ENCODE results near the gene SIGLEC11. TPM values are rescaled to one million over a fixed set of nuclear protein-coding genes. Genes with fewer than 3 reads are reported as not detected.

The SIGLEC11 gene
- total RNA-seq, 1 experiment from 2014 or later = not detected

- Histone ChIP-seq H2AFZ (ENCODE audit: low read length) (no peak overlapping the region), H3K4me1 (ENCODE audit: insufficient read depth, low read length) (no peaks in the 10 kb centered on the region), H3K27ac (ENCODE audit: low read length) (no peak overlapping the region), H3K79me2 (ENCODE audit: low read length) (no peaks in the 10 kb centered on the region), H3K27me3 (ENCODE audit: low read length) (no peaks in the 10 kb centered on the region), H3K4me3 (ENCODE audit: low read length) (no peak overlapping the region), H3K9me3 (ENCODE audit: low read length) (no peaks in the 10 kb centered on the region), H3K36me3 (ENCODE audit: low read depth, low read length) (no peaks in the 10 kb centered on the region), H3F3A (ENCODE audit: low read length, unreplicated experiment) (no peaks in the 10 kb centered on the region), H4K20me1 (ENCODE audit: low read length) (no peaks in the 10 kb centered on the region), H3K9ac (ENCODE audit: low read length) (no peak overlapping the region), H3K9me2 (replicated peaks; ENCODE audit: low read length) (no peaks in the 10 kb centered on the region), H3K4me2 (ENCODE audit: low read length) (no peak overlapping the region)
- no peak for TF ChIP-seq EZH2 (IDR thresholded peaks at IDR 0.05; ENCODE audit: low read length, unreplicated experiment)
- ChIA-PET CTCF (no interaction called here), POLR2A (ENCODE audit: unreplicated experiment) (no interaction called here)
- intact Hi-C loops (cut with micrococcal nuclease) = no loop called here
- ATAC-seq (no peak), DNase-seq (no peak)
- no TSS peak for BruUV-seq (replicated peaks)
These were observed 16.1 kb upstream of the SIGLEC11 start for GRCh38 chr19:49977076-49977475.

DNA sequence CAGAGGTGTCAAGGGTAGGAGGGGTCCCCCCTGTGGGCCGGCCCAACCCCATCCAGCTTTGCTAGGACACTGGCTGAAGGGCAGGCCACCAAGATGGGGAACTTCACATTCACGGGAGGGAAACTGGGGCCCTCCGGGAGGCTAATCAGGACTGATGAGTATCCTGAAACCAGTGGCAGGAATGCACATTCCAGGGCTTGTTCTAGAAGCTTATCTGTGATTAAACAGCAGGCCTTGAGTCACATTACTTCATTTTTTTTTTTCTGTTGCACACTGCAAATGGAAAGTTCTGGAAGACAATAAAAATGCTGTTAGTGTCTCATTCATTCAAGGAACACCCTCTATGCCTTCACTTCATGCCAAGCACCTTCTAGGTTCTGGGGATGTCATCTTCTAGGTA, 15.5 kb upstream of the SIGLEC11 start:
- Histone ChIP-seq H4K20me1 (ENCODE audit: low read length) (no peaks in the 10 kb centered on the region), H2AFZ (ENCODE audit: low read length) (no peak overlapping the region), H3K9me3 (ENCODE audit: low read length) (no peaks in the 10 kb centered on the region), H3F3A (ENCODE audit: low read length, unreplicated experiment) (no peaks in the 10 kb centered on the region), H3K9me2 (replicated peaks; ENCODE audit: low read length) (no peaks in the 10 kb centered on the region), H3K79me2 (ENCODE audit: low read length) (no peaks in the 10 kb centered on the region), H3K27ac (ENCODE audit: low read length) (no peak overlapping the region), H3K27me3 (ENCODE audit: low read length) (no peaks in the 10 kb centered on the region), H3K9ac (ENCODE audit: low read length) (no peak overlapping the region), H3K4me2 (ENCODE audit: low read length) (no peak overlapping the region), H3K4me3 (ENCODE audit: low read length) (no peak overlapping the region), H3K4me1 (ENCODE audit: insufficient read depth, low read length) (no peaks in the 10 kb centered on the region), H3K36me3 (ENCODE audit: low read depth, low read length) (no peaks in the 10 kb centered on the region)
- ChIA-PET POLR2A (ENCODE audit: unreplicated experiment) (interaction anchor here (0.6 kb wide), 1 partner anchor 28 kb away, joined by 3 read pairs; no protein-coding TSS in a partner anchor), CTCF (no interaction called here)
- intact Hi-C loops (cut with micrococcal nuclease) = no loop called here
- no peak for ATAC-seq
- no TSS peak for BruUV-seq (replicated peaks)
- TF ChIP-seq EZH2 (IDR thresholded peaks at IDR 0.05; ENCODE audit: low read length, unreplicated experiment) = no peak
- TF ChIP-seq EZH2phosphoT487 (IDR thresholded peaks at IDR 0.05; ENCODE audit: borderline replicate concordance, low read length) = no peak
- no peak for TF ChIP-seq CTCF (conservative IDR thresholded peaks at IDR 0.05; ENCODE audit: low read depth, low read length)
- no peak for DNase-seq

DNA sequence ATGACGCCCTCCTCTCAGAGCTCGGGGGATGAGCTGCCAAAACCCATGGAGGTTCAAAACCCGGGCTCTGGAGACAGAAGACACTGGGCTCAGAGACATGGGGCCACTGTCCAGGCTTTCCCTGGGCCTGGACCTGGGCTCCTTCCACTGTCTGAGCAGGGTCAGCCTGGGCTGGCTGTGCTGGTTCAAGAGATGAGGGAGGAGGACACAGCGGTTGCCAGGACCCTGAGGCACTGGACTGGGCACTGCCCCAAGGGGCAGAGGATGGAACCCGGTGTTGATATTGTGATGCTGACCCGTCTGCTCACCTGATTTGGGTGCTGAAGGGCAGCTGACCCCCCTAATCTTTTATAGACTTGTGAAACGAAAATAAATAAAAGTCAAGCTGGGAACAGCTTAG, 14.1 kb upstream of the SIGLEC11 start:
- ChIA-PET CTCF (no interaction called here), POLR2A (ENCODE audit: unreplicated experiment) (no interaction called here)
- no TSS peak for BruUV-seq (replicated peaks)

More for the DNA sequence above, 14.1 kb upstream of the SIGLEC11 start:
- H4K20me1 ChIP-seq (ENCODE audit: low read length) = no peaks in the 10 kb centered on the region
- no peak overlapping the region for H3K4me2 ChIP-seq (ENCODE audit: low read length)
- DNase-seq (no peak), ATAC-seq (no peak)
- no peak overlapping the region for H2AFZ ChIP-seq (ENCODE audit: low read length)
- H3K27me3 ChIP-seq (ENCODE audit: low read length) = no peaks in the 10 kb centered on the region
- no peak overlapping the region for H3K4me3 ChIP-seq (ENCODE audit: low read length)
- no peak overlapping the region for H3K9ac ChIP-seq (ENCODE audit: low read length)
- H3K9me3 ChIP-seq (ENCODE audit: low read length) = no peaks in the 10 kb centered on the region
- H3F3A ChIP-seq (ENCODE audit: low read length, unreplicated experiment) = no peaks in the 10 kb centered on the region
- no peaks in the 10 kb centered on the region for H3K36me3 ChIP-seq (ENCODE audit: low read depth, low read length)
- no peaks in the 10 kb centered on the region for H3K4me1 ChIP-seq (ENCODE audit: insufficient read depth, low read length)
- H3K27ac ChIP-seq (ENCODE audit: low read length) = no peak overlapping the region
- H3K79me2 ChIP-seq (ENCODE audit: low read length) = no peaks in the 10 kb centered on the region
- intact Hi-C loops (cut with micrococcal nuclease) = no loop called here
- H3K9me2 ChIP-seq (replicated peaks; ENCODE audit: low read length) = no peaks in the 10 kb centered on the region
- TF ChIP-seq CTCF (conservative IDR thresholded peaks at IDR 0.05; ENCODE audit: low read depth, low read length) (no peak), EZH2phosphoT487 (IDR thresholded peaks at IDR 0.05; ENCODE audit: borderline replicate concordance, low read length) (no peak), EZH2 (IDR thresholded peaks at IDR 0.05; ENCODE audit: low read length, unreplicated experiment) (no peak)

Measured in PC-3 (cell line).